Dermis blood vessel endothelial cell (primary cell): ENCODE measurements around the gene WDR64. TPM values are rescaled to one million over a fixed set of nuclear protein-coding genes. Genes with fewer than 3 reads are reported as not detected.
A peak's percentile ranks its signal among the peaks of the same experiment; 100 is the strongest.

ENCODE experiments used
- DNase-seq: peaks from one replicate; pipeline ENCODE4 v3.0.0; 2010
- total RNA-seq: library from RNA; depleted of rRNA; stranded (reverse); fragments of >200 nt; gene quantifications from 2 replicates; pipeline ENCODE4 v1.2.3, GENCODE V29; 2014

Gene WDR64
- total RNA-seq, 1 donor from 2014 or later, result 0.17 TPM

DNA sequence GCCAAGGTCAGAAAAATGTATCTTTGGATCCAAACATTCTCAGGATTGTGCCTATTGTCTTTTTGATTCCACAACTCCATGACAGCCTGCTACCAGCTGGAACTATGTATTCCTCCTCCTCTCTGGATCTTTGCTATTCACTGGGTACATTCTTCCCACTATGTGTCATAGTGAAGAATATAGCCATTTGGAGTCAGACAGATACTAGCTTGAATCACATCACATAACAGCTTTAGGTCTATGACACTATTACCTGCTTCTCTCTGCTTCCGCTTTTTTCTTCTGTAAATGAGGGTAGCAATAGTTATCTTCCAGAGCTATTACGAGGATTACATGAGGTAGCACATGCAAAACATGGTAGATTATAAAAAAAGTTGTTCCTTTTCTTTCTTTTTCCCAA, 190.5 kb downstream of the WDR64 start:
- no peak for DNase-seq

DNA sequence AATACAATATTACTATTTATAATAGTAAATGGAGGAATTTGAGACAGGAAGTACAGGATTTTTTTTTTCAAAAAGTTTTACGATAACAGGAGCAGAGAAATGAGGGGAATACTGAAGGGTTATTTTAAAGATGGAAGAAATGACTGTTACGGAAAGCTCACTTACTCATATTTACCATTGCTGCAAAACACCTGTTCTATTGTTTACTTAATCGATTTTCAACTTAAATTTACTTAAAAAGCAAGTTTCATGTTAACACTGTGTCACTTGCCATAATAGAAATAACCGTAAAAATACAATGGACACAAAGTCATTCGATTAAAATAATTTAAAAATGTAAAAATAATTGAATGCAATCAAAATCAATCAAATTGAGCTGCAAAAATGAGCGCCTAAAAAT, 192.5 kb downstream of the WDR64 start:
- no peak for DNase-seq

DNA sequence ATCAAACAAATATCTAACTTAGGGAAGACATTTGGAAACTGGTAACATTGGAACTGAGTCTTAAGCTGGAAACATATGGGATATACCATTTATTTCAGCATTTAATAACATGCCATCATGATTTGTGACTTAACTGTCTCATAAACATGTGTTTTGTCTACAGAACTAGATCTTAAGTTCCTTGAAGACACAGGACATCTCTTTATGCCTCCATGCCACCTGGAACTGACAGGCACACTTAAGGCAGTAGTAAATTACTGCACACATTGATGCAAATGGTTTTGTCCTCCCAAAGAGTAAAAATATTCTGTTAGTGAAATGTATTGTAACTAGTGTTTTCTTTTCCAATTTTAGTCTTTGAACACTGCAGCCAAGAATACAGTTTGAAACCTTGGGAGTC, 194.3 kb downstream of the WDR64 start:
- no peak for DNase-seq

DNA sequence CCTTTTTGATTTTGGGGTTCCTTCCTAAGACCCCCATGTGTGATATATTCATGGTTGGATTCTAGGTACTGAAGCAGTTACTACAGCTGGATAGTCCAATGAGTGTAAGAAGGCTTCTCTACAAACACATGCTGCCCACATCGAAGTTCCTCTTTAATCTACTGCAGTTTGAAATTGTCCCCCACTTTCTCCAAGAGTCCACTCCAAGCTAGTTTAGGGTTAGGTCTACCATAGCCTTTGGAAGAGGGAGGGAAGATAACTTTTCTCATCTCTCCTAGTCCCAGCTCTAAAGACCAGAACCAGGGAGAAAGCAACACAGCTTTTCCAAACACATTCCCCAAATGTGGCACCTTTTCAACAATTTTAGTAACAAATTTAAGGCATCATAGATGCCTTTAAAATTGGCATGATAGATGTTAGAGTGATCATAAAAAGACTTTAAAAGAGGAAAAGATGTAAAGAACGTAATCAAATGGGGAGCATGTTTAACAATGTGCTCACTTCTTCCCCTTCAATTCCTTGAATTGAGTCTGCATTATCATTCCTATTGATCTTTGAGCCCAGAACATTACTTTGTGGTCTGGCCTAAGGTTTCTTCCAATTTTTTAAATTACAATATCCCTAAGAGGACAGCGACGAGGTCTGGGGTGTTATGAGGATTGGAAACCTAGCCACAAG, 194.9 kb downstream of the WDR64 start:
- DNase-seq, result no peak

DNA sequence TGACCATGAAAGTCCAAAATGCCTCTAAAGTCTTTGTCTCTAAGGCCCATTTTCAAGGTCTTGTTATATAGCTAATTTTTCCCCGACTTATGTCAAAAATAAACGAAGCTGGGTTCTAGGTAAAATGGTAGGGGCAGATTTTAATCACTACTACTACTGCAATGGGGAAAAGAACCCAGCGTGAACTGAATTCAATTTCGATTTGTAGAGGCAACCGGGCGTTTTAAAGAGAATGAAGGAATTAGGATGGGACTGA, 195.4 kb downstream of the WDR64 start:
- no peak for DNase-seq

DNA sequence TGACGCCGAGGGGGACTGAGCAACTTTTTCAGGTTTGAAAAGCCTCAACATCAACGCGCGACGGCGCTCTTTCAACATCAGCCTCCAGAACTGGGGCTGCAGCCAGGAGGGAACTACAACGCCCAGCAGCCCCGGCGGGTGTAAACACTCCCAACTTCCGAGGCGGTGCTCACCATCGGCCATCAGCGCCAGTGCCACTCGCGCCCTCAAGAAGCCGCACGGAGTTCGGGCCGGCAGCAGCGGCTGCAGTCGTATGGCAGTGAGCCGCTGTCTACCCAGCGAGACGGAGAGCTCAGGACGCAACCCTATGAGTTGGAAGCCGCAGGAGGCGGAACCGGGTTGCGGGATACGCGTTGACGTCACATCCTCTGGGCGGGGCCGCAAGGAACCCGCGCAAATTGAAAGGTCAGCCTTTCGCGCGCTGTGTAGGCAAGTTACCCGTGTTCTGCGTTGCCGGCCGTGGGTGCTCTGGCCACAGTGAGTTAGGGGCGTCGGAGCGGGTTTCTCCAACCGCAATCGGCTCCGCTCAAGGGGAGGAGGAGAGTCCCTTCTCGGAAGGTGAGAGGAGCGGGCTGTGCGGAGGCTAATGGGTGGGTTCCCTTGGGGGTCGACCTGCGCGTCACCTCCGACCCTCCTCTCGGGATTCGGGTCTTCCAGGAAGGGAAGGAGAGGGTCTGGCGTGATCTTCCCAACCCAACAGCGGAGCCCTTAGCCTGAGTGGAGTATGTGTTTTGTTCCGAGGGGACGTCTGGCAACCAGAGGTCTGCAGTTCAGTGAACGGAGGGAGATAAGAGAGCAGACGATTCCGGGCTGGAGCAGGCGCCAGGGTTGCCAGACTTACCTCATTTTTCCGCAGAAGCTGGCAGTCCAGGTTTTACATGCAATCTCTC, 196.0 kb downstream of the WDR64 start, which contains the start of gene EXO1:
EXO1 (plus strand) TSS at position 409 of the 890 bp plus-strand sequence. CDS start 2,222 bp downstream, outside the sequence.
- DNase-seq, result peak; percentile 93

DNA sequence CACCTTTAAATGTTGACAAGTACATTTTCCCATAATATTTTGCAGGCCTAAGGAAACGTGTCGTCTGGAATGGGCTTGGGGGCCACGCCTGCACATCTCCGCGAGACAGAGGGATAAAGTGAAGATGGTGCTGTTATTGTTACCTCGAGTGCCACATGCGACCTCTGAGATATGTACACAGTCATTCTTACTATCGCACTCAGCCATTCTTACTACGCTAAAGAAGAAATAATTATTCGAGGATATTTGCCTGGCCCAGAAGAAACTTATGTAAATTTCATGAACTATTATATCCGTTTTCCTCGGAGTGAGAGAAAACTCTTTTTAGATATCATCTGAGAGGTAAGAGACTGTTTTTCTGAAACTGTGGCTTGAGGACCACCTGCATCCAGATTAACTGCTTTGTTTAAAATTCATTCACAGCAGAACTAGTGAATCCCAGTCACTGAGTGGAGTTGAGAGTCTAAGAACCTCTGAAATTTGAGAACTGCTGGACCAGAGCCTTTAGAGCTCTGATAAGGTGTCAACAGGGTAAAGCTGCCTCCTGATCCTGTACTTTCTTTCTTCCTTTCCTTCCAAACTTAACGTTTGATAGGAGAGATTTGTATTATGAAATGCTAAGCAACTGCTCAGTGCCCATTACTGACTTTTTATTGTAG, 196.7 kb downstream of the WDR64 start:
- no peak for DNase-seq

DNA sequence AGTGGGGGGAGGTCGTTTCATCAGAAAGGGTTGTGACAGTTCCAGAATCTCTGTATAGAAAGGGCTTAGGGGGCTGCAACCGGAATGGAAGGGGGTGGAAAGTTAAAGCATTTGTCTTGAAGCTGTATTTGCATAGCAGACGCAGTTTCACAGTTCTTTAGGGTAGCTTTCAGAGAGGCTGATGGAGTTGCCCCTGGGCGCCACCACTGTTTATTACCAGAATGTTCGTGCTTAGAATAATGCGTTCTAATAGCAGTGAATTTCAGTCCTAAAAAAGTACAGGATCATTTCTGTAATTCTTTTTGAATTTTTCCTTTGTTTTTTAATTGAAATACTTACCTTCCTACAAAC, 197.2 kb downstream of the WDR64 start:
- DNase-seq, result no peak

Other genes with a start within 250 kb of the WDR64 start
- gene FH, start 132.5 kb upstream of the WDR64 start, total RNA-seq, result 55.8 and 94.7 TPM in 2 replicates
- not detected in 2 replicates for gene KMO, start 119.9 kb upstream of the WDR64 start, total RNA-seq
- 13.1 and 22.0 TPM in 2 replicates for gene CHML, start 11.9 kb upstream of the WDR64 start, total RNA-seq
- 27.0 and 32.3 TPM in 2 replicates for gene OPN3, start 11.9 kb upstream of the WDR64 start, total RNA-seq
- gene EXO1, start 195.9 kb downstream of the WDR64 start, total RNA-seq, result 6.8 and 17.6 TPM in 2 replicates